HuH-7 (cell line): ENCODE data around the gene CSNK1A1.
"Not testable (repeated sequence)": the region's sequence is repeated elsewhere in the genome, so short reads cannot be mapped to it uniquely, and the experiment has no call there.

Source experiments
- DNase-seq: peaks from one replicate; pipeline ENCODE4 v3.0.0; 2011; ENCODE audit warnings: low spot score

Gene CSNK1A1

DNA sequence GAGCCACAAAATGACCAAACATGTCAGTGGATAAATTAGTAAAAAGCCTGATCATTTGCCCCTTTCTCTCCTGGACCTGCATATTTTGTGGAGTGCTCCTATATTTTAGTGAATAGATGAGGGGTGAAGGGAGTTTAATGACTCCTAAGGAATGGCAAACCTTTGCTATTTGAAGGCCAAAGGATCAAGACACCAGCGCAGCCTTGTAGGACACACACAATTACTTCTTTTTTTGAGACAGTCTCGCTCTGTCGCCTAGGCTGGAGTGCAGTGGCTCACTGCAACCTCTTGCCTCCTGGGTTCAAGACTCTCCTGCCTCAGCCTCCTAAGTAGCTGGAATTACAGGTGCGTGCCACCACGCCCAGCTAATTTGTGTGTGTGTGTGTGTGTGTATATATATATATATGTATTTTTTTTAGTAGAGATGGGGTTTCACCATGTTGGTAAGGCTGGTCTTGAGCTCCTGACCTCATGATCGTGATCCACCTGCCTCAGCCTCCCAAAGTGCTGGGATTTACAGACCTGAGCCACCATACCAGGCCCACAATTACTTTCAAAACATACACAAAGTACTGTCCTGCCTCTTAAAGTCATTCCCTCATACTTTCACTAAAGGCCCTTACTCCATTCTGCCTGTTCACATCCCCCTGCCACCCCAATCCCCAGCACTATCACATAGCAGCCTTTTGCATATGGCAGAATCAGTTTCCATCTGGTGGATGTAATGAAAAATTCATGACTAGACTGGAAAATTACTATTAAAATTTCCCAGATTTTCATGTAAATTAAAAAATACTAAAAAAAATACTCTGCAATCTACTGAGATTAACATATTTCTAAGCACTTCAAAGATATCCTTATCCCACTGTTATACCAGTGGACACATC is 60.4 kb downstream of the CSNK1A1 start:
- no peak for DNase-seq

- no peak for DNase-seq
Observed at GRCh38 chr5:149489605-149490037, 61.6 kb downstream of the CSNK1A1 start.

GRCh38 chr5:149488645-149489306 is 62.5 kb downstream of the CSNK1A1 start:
- no peak for DNase-seq

GRCh38 chr5:149487672-149488071 is 63.6 kb downstream of the CSNK1A1 start:
- no peak for DNase-seq

GRCh38 chr5:149486726-149487635 is 64.3 kb downstream of the CSNK1A1 start:
- DNase-seq, result no peak

- DNase-seq, result no peak
Observed at GRCh38 chr5:149485655-149486615, 65.3 kb downstream of the CSNK1A1 start.

DNA sequence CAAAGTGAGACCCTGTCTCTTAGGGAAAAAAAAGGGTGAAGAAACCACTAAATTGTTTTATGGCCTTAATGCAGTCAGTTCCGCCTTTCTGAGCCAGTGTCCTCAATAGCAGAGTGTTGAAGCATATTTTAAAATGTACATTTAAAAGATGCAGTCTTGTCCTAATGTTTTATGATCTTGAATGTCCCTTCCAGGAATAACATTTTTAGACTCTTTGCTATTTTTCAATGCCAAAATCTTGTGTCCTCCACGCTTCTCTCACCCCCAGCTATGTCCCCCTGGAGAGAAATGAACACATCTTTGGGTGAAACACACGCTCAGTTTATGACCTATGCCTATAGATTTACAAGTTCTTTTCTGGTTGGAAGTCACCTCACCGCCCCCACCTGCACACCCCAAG is 69.8 kb downstream of the CSNK1A1 start:
- DNase-seq, result no peak

GRCh38 chr5:149478761-149479160 is 72.5 kb downstream of the CSNK1A1 start:
- no peak for DNase-seq

- DNase-seq, result no peak
Observed at GRCh38 chr5:149475777-149476176, 75.5 kb downstream of the CSNK1A1 start.

DNA sequence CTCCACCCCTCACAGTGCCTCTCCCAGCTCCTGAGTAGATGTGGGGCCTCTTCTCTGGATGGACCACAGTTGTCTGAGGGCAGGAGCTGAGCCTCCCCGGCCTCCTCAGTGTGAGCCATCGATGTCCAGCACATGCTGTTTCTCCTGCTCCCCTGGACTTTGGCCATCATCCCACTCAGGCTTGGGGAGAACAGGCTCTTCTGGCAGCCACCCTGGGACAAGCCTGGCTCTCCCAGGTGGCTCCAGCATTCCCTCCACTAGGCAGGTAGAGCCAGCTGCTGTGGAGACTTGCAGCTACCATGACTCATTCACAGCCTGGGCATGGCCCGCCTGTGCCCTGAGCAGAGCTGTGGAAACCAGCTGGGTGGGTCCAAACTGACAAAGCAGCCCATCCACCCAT is 77.0 kb downstream of the CSNK1A1 start:
- DNase-seq, result no peak

DNA sequence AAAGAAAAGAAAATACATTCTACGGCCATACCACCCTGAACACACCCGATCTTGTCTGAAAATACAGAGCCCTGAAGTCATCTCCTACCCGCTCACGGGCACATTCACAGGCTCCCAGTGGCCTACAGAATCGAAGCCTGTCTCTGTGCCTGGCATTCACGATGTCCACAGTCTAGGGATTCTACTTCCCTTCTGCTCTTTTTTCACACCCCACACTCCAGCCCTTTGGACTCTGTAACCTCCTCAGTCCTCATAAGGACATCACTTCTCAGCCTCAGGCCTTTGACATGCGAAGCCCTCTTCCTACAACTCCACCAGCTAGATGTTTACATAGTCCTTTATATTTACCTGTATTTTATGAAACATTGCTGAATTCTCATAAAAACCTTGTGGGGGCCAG is 77.8 kb downstream of the CSNK1A1 start:
- no peak for DNase-seq

DNA sequence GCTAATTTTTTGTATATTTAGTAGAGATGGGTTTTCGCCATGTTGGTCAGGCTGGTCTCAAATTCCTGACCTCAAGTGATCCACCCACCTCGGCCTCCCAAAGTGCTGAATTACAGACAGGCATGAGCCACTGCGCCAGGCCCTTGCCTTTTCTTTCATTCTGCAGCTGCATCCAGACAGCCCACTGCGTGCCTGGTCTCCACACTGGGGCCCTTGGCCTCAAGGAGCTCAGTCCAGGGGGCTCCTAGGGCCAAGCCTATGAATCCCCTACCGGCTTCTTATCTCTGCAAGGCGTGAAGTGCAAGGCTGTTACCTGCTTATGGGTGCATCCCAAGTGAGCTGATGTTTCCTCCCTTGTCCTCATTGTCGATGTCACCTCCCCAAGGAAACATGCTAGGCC is 78.8 kb downstream of the CSNK1A1 start:
- DNase-seq, result no peak

- DNase-seq, result no peak
Observed at GRCh38 chr5:149471406-149472183, 79.6 kb downstream of the CSNK1A1 start.

- no peak for DNase-seq
Observed at GRCh38 chr5:149470942-149471341, 80.3 kb downstream of the CSNK1A1 start.

DNA sequence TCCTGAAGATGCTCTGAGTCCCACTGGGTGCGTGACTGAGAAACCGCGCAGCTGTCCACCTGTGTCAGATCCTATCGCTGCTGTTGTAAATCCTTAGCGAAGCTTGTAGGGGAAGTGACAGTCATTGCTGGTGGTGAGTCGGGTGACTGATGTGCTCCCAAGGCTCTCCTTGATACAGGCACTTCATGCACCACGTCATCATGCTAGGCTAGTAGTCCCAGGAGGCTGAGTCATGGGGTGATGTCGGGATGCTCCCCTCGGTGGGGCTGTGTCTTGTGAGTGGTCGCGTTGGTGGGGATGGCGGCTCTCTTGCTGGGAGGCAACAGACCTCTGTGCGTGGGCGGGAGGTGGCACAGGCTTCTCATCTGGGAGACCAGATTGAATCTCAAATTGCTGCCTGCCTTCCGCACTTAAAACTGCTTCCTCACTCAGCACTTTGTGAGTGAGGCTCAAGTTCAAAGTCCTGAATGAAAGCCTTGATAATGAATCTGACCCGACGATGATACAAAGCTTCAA is 84.7 kb downstream of the CSNK1A1 start:
- DNase-seq, result no peak

- DNase-seq, result no peak
Observed at GRCh38 chr5:149464796-149465489, 86.3 kb downstream of the CSNK1A1 start.

DNA sequence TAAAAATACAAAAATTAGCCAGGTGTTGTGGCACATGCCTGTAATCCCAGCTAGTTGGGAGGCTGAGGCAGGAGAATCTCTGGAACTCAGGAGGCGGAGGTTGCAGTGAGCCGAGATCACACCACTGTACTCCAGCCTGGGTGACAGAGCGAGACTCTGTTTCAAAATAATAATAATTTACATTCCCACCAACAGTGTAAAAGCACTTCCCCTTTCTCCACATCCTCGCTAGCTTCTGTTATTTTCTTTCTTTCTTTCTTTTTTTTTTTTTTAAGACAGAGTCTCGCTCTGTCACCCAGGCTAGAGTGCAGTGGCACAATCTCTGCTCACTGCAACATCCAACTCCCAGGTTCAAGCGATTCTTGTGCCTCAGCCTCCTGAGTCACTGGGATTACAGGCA is 89.3 kb downstream of the CSNK1A1 start:
- not testable (repeated sequence) for DNase-seq

- no peak for DNase-seq
Observed at GRCh38 chr5:149459891-149460290, 91.3 kb downstream of the CSNK1A1 start.

GRCh38 chr5:149457393-149457763 is 93.9 kb downstream of the CSNK1A1 start:
- DNase-seq, result no peak
